ENCODE measurements around the gene JDP2.

The JDP2 gene

DNA sequence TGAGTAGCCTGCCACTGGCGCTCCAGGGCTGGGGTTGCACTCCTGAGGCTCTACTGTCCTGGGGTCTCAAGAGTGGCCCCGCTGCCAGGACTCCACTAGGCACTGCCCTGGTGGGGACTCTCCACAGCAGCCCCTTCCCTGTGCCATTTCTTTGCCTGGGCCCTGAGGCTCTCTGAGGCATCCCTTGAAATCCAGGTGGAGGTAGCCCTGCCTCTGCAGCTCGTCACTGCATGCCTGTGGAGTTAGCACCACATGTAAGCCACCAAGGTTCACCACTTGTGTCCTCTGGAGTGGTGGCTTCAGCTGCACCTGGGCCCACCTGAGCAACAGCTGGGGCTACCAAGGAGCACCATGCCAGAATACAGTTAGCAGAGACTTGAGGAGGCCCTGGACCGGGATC lies 54.5 kb downstream of the JDP2 start:
- DNase-seq (ENCODE audit: low read depth, low spot score) = no peak

DNA sequence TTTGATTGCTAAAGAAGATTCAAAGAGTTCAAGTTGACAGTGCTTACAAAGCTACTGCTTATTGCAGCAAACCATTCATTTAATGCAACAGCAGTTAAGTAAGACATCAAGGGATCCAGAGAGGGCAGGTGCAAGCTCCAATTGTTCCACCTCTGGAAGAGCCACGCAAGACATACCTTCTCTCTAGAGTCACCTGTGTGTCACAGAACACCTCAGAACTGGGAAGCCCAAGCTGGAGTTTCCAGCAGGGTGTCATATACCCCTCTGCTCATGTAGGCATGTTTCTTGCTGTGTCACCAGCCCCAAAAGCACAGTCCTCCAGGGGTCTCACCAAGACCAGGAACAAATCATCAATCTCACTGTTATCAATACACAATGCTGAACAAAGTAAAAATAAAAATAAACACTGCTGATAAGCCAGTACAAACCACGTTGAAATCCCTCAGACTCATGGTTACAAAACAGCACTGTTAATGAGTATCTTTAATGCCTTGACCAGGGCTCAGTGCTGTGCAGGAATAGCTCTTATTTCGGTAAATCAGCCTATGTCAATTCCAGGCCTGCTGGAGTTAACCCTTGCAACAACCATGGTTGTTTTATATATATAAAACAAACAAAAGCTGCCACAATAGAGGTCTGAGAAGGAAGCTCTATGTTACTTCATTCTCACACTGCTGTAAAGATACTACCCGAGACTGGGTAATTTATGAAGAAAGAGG lies 57.0 kb downstream of the JDP2 start:
- no peak for DNase-seq (ENCODE audit: low read depth, low spot score)

- no peak for DNase-seq (ENCODE audit: low read depth, low spot score)
Observed at GRCh38 chr14:75486318-75486717, 58.5 kb downstream of the JDP2 start.

GRCh38 chr14:75487155-75487671 lies 59.4 kb downstream of the JDP2 start:
- no peak for DNase-seq (ENCODE audit: low read depth, low spot score)

DNA sequence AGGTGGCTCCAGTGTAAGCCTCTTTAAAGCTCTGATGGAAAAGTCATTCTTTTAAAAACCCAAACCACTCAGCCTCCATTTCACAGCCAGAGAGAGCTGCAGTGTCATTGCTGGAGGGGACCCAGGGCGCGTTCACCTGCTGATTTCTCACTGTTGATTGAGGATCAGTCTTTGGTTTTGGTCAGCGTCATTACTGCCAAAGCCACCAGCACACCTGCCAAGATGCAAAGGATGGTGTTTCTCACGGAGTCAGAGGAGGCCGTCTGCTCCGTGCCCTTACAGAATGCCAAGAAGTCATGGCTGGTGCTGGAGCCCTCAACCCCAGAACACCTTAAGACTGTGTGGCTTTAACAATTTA lies 61.6 kb downstream of the JDP2 start:
- no peak for DNase-seq (ENCODE audit: low read depth, low spot score)

DNA sequence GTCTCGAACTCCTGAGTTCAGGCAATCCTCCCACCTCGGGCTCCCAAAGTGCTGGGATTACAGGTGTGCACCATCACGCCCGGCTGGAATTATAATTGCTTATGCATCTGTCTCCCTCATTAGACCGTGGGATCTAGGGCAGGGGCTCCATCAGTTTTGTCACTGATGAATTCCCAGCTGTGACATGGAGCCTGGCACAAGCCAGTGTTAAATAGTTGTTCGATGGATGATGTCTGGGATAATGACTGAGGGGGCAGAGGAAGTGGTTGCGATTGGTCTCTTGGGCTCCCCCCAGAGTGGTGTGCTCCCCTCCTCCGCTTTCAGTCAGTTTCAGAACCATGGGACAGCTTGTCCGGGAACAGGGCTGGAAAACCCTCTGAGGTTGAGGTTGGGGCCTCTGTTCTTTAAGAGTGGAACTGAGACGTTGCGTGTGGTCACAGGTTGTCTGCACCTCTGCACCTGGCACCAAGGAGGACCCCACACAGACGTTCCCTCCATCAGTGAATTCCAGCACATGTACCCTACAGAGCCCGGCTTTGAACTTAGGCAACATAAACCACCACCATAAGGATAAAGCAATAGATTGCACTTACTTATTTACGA lies 63.7 kb downstream of the JDP2 start:
- DNase-seq (ENCODE audit: low read depth, low spot score) = no peak

GRCh38 chr14:75492832-75493591 lies 65.2 kb downstream of the JDP2 start:
- DNase-seq (ENCODE audit: low read depth, low spot score) = no peak

DNA sequence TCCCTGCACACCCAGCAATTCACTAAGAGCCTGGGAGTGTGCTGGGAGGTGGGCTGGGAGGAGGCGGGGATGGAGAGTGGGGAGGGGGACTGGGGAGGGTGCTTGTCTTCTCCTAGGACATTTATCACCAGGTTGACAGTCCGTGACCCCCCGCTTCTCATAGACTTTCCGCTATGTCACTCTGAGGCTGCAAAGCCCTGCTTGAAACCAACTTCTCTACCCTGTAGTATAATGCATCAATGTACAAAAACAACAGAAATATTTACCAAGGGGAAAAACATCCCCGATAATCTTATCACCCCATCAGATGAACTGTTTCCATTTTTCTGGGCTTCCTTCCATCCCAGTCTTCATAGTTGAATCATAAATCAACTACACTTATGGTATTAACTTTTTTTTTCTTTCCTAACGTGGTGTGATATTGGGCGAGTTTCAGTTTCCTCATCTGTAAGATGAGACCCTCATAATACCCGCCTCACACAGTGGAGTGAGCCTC lies 65.8 kb downstream of the JDP2 start:
- no peak for DNase-seq (ENCODE audit: low read depth, low spot score)

- no peak for DNase-seq (ENCODE audit: low read depth, low spot score)
Observed at GRCh38 chr14:75494896-75495295, 67.1 kb downstream of the JDP2 start.

DNA sequence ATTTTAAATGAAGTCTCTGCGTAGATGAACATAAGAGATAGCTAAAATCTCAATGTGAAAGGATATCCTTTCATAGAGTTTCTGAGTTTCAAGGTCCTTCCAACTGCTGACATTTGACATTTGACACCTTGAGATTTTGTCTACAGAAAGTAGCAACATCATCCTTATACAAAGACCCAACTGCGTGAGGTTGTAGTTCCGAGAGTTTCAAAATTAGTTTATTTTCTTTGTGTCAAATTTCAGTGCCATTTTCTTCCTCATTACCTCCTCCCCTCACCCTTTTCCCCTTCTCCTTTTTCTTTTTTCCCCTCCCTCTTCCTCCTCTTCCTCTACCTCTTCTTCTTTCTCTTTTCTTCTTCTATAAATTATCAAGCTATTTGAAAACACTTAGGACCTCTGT lies 67.6 kb downstream of the JDP2 start:
- DNase-seq (ENCODE audit: low read depth, low spot score) = no peak

DNA sequence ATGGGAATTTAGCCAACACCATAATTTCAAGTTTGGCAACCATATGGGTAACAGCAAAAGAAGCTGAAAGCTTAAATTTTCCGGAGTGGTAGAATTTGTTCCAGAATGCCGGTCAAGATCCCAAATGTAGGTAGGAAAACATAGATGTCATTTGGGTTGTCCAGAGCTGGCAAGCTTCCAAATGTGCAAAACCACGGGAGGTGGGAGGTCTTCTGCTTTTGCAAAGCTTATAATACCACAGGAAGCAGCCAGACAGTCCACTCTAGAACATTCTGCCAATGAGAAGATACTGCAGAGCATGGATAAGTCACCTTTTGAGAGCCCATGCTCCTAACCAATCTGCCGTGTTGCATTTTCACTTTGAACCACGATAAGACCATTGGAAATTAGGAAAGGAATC lies 68.1 kb downstream of the JDP2 start:
- no peak for DNase-seq (ENCODE audit: low read depth, low spot score)

- DNase-seq (ENCODE audit: low read depth, low spot score) = no peak
Observed at GRCh38 chr14:75496755-75497154, 68.9 kb downstream of the JDP2 start.

- DNase-seq (ENCODE audit: low read depth, low spot score) = no peak
Observed at GRCh38 chr14:75497191-75497590, 69.4 kb downstream of the JDP2 start.

- DNase-seq (ENCODE audit: low read depth, low spot score) = no peak
Observed at GRCh38 chr14:75497701-75498100, 69.9 kb downstream of the JDP2 start.

DNA sequence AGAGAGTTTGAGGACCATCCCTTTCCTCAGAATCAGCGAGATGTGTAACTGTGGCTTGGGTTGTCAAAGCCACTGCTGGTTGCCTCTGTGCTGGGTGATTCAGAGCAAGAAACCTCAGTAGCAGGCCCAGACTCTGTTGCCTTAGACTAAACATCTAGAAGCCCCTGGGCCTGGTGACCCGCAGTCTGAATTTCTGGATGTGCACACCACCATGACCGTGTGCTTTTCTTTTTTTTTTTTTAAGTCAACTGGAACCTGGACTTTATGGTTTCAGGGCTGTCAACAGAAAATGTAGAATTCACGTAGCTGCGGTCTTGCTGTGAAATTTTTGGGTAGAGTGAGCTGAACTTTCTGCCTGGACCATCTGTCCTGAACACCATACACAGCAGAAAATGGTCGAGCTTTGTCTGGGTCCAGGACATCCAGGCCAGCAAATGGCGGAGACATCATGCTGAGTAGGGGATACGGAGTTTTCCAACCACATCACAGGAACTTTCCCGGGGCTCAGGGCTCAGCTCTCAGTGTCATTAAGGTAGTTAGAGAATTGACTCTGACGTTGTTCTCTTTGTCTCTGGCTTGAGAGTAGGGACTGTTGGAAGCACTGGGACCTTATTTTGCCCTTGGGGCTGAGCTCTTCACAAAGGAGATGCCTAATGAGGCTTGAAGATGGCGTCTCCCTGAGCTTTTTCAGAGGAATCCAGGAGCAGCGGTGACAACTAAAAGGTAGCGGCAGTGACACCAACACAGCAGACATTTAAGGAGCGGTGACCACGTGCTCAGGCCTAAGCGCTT lies 71.5 kb downstream of the JDP2 start:
- DNase-seq (ENCODE audit: low read depth, low spot score) = no peak

- DNase-seq (ENCODE audit: low read depth, low spot score) = no peak
Observed at GRCh38 chr14:75501080-75501479, 73.3 kb downstream of the JDP2 start.

GRCh38 chr14:75504411-75504810 lies 76.6 kb downstream of the JDP2 start:
- DNase-seq (ENCODE audit: low read depth, low spot score) = no peak

- no peak for DNase-seq (ENCODE audit: low read depth, low spot score)
Observed at GRCh38 chr14:75506930-75507329, 79.1 kb downstream of the JDP2 start.

- DNase-seq (ENCODE audit: low read depth, low spot score) = no peak
Observed at GRCh38 chr14:75510547-75510946, 82.7 kb downstream of the JDP2 start.

GRCh38 chr14:75511201-75511600 lies 83.4 kb downstream of the JDP2 start:
- DNase-seq (ENCODE audit: low read depth, low spot score) = no peak

GRCh38 chr14:75513911-75514672 lies 86.3 kb downstream of the JDP2 start:
- no peak for DNase-seq (ENCODE audit: low read depth, low spot score)
